Panc1 (cell line): Measurements from ENCODE around the gene TENT5C. TPM values are rescaled to one million over a fixed set of nuclear protein-coding genes. Genes with fewer than 3 reads are reported as not detected.

Experiments
- ATAC-seq: fragments of 200-7000 bp; cut with Tn5 transposase; 2 replicates; pipeline ENCODE4 v1.9.1; 2020; ENCODE audit warnings: mild to moderate bottlenecking, moderate library complexity
- BruUV-seq: library from RNA; stranded (reverse); fragments of 400-500 nt; replicated peaks from 2 replicates; lab custom pipeline; 2021; lab: Mats Ljungman, UMichigan
- CTCF ChIA-PET: fragments of 300-600 bp; sonication (Branson Sonifier 250); formaldehyde crosslinking; loops from one replicate; lab custom pipeline; 2022; ENCODE audit warnings: antibody characterized with exemption; lab: Charles Lee
- POLR2A ChIA-PET: fragments of 300-600 bp; sonication (Branson Sonifier 250); formaldehyde crosslinking; loops from one replicate; lab custom pipeline; 2022; ENCODE audit warnings: antibody characterized with exemption; lab: Charles Lee
- DNase-seq: peaks from one replicate; pipeline ENCODE4 v3.0.0-alpha.2; 2010; ENCODE audit warnings: low read depth, low spot score
- H3K27ac ChIP-seq: 2 replicates; pipeline ENCODE4 v1.5.1; 2011; ENCODE audit warnings: mild to moderate bottlenecking, low read length, inconsistent platforms
- H3K27me3 ChIP-seq: fragments of 200-500 bp; sonication (Bioruptor generic); 2 replicates; pipeline ENCODE4 v1.6.0; 2014; ENCODE audit warnings: low read length, inconsistent platforms; ENCODE audit not compliant: control insufficient read depth, insufficient read depth
- H3K36me3 ChIP-seq: fragments of 200-500 bp; sonication (Bioruptor generic); 2 replicates; pipeline ENCODE4 v1.5.1; 2014; ENCODE audit warnings: inconsistent platforms, mild to moderate bottlenecking, low read length, moderate library complexity; ENCODE audit not compliant: control insufficient read depth, insufficient read depth
- H3K4me1 ChIP-seq: 2 replicates; pipeline ENCODE4 v1.5.1; 2011; ENCODE audit warnings: inconsistent platforms, mild to moderate bottlenecking, low read length, moderate library complexity; ENCODE audit not compliant: control insufficient read depth, insufficient read depth
- H3K4me3 ChIP-seq, 2 experiments: 2 replicates each; pipeline ENCODE4 v1.5.1; 2011 to 2012; ENCODE audit warnings: low read depth in 2 of 2, low read length in 2 of 2, mild to moderate bottlenecking in 2 of 2, inconsistent platforms in 1 of 2, moderate library complexity in 1 of 2
- H3K9me3 ChIP-seq: fragments of 200-500 bp; sonication (Bioruptor generic); 2 replicates; pipeline ENCODE4 v1.5.1; 2014; ENCODE audit warnings: low read depth, mild to moderate bottlenecking, inconsistent platforms, low read length, moderate library complexity; ENCODE audit not compliant: control insufficient read depth, insufficient read depth
- CTCF ChIP-seq: fragments of 450-650 bp; IDR thresholded peaks from 2 replicates; pipeline ENCODE4 v1.5.1; 2017; ENCODE audit warnings: mild to moderate bottlenecking
- POLR2AphosphoS5 ChIP-seq: IDR thresholded peaks from 2 replicates; pipeline ENCODE4 v1.6.1; 2012; ENCODE audit warnings: mild to moderate bottlenecking, low read depth, low read length, moderate library complexity
- REST ChIP-seq, 2 experiments: IDR thresholded peaks; 2 replicates each; pipeline ENCODE4 v1.6.1; 2011 to 2012; ENCODE audit warnings: low read depth in 2 of 2, control low read depth in 1 of 2, low read length in 1 of 2, mild to moderate bottlenecking in 1 of 2, moderate library complexity in 1 of 2; ENCODE audit not compliant: insufficient read depth in 1 of 2
- SIN3A ChIP-seq: IDR thresholded peaks from 2 replicates; pipeline ENCODE4 v1.6.1; 2012; ENCODE audit warnings: low read depth, mild to moderate bottlenecking, low read length, moderate library complexity, borderline replicate concordance; ENCODE audit not compliant: insufficient read depth
- TCF7L2 ChIP-seq: IDR thresholded peaks from 2 replicates; pipeline ENCODE4 v1.6.1; 2011; ENCODE audit warnings: mild to moderate bottlenecking, low read depth, low read length, inconsistent platforms
- in situ Hi-C: cut with HindIII; loops from 2 replicates; pipeline ENCODE4 v1.10.0; 2016; ENCODE audit warnings: low sequenced_read_pairs, low pct_unique_long_range_greater_than_20kb
- intact Hi-C: fragments of 100-400 bp; cut with micrococcal nuclease; formaldehyde crosslinking; loops from one replicate; pipeline ENCODE4 v1.10.0; 2022; ENCODE audit not compliant: unreplicated experiment
- total RNA-seq: library from RNA; stranded (reverse); gene quantifications from one replicate; pipeline ENCODE4 v1.2.1, GENCODE V29; 2021; ENCODE audit not compliant: unreplicated experiment

The TENT5C gene
- total RNA-seq, 1 experiment from 2014 or later: 8.9 TPM

- H3K27ac ChIP-seq: no peak overlapping the region
- H3K36me3 ChIP-seq: no peaks in the 10 kb centered on the region
- no TSS peak for BruUV-seq
- CTCF ChIA-PET: no interaction called here
- in situ Hi-C loops (no loop called here), intact Hi-C loops (no loop called here)
- POLR2A ChIA-PET: no interaction called here
- no peaks in the 10 kb centered on the region for H3K4me1 ChIP-seq
- TF ChIP-seq TCF7L2 (no peak), POLR2AphosphoS5 (no peak), SIN3A (no peak), CTCF (no peak), REST (IDR thresholded peaks at IDR 0.05; ENCODE audit: insufficient read depth in 1 of 2, low read depth in 2 of 2, low read length in 1 of 2) (no peak)
- H3K4me3 ChIP-seq: no peak overlapping the region
- ATAC-seq: no peak
- no peaks in the 10 kb centered on the region for H3K9me3 ChIP-seq
- no peak for DNase-seq
- no peaks in the 10 kb centered on the region for H3K27me3 ChIP-seq
Observed at GRCh38 chr1:117582451-117582850, 23.4 kb upstream of the TENT5C start.

GRCh38 chr1:117583247-117583646 is 22.6 kb upstream of the TENT5C start:
- POLR2A ChIA-PET: no interaction called here
- H3K9me3 ChIP-seq: no peaks in the 10 kb centered on the region
- TF ChIP-seq CTCF: no peak
- TF ChIP-seq POLR2AphosphoS5: no peak
- no peak for TF ChIP-seq REST (IDR thresholded peaks at IDR 0.05; ENCODE audit: insufficient read depth in 1 of 2, low read depth in 2 of 2, low read length in 1 of 2)
- TF ChIP-seq SIN3A: no peak
- TF ChIP-seq TCF7L2: no peak
- intact Hi-C loops (no loop called here), in situ Hi-C loops (no loop called here)
- no peaks in the 10 kb centered on the region for H3K4me1 ChIP-seq
- ATAC-seq (no peak), DNase-seq (no peak)
- CTCF ChIA-PET: interaction anchor here (0.5 kb wide), 1 partner anchor 249 kb away, joined by 5 read pairs; no protein-coding TSS in a partner anchor
- no peak overlapping the region for H3K27ac ChIP-seq
- BruUV-seq: no TSS peak
- H3K27me3 ChIP-seq: no peaks in the 10 kb centered on the region
- H3K4me3 ChIP-seq: no peak overlapping the region
- no peaks in the 10 kb centered on the region for H3K36me3 ChIP-seq
